ENCODE data around the gene KIAA0513. TPM values are rescaled to one million over a fixed set of nuclear protein-coding genes. Genes with fewer than 3 reads are reported as not detected.

Gene KIAA0513
- total and polyA plus RNA-seq, 10 of the 15 experiments (the other 5 are each of a cell fraction or from before 2014, with no cell fraction given), result 0.14 to 5.8 (median 2.0) TPM

- in situ Hi-C loops (cut with MboI), result no loop called here
- Histone ChIP-seq H3K9me3 (replicated peaks; ENCODE audit: control insufficient read depth, insufficient read depth, low read length) (no peaks in the 10 kb centered on the region), H3K4me1 (ENCODE audit: control insufficient read depth, insufficient read depth, low read length) (peaks cover 5% of the 10 kb centered on the region), H4K20me1 (ENCODE audit: control insufficient read depth, insufficient read depth) (no peaks in the 10 kb centered on the region), H3K79me2 (ENCODE audit: control insufficient read depth, insufficient read depth, low read length) (no peaks in the 10 kb centered on the region), H3K4me3 (no peak overlapping the region), H3K27ac (ENCODE audit: control insufficient read depth, insufficient read depth) (no peak overlapping the region), H3K27me3 (replicated peaks in 1 of 2; ENCODE audit: control insufficient read depth in 2 of 2, insufficient read depth in 2 of 2, low read length in 1 of 2) (no peaks in the 10 kb centered on the region; a peak in 1 of 4 replicates), H3K4me2 (ENCODE audit: control insufficient read depth, insufficient read depth) (no peak overlapping the region), H3K9ac (ENCODE audit: control insufficient read depth, insufficient read depth, low read length) (no peak overlapping the region), H2AFZ (ENCODE audit: control insufficient read depth, low read depth, low read length) (no peak overlapping the region), H3K36me3 (ENCODE audit: control insufficient read depth in 2 of 2, insufficient read depth in 2 of 2, low read length in 1 of 2) (no peaks in the 10 kb centered on the region)
- 57% methylated on average over 16 of the region's 16 CpGs for WGBS (ENCODE audit: insufficient coverage, insufficient replicate concordance, low lambda C conversion rate, missing lambda C conversion rate)
- no peak for FAIRE-seq
- SMC1A ChIA-PET (ENCODE audit: uncharacterized antibody, unreplicated experiment), result no interaction called here
- intact Hi-C loops (cut with micrococcal nuclease; ENCODE audit: unreplicated experiment), result no loop called here
- POLR2A ChIA-PET, result no interaction called here
- RAD21 ChIA-PET (ENCODE audit: unreplicated experiment), result no interaction called here
- no peak for DNase-seq (ENCODE audit: low read depth, low spot score)
- BruUV-seq (replicated peaks), result no TSS peak
- ATAC-seq, result no peak
- CTCF ChIA-PET, result no interaction called here
- no peak for TF ChIP-seq SPI1 (IDR thresholded peaks at IDR 0.05; ENCODE audit: borderline replicate concordance, insufficient read depth, low read depth, low read length)
- TF ChIP-seq IRF4 (IDR thresholded peaks at IDR 0.05; ENCODE audit: low read depth, low read length), result no peak
- TF ChIP-seq RCOR1 (conservative IDR thresholded peaks at IDR 0.05; ENCODE audit: low read depth, low read length), result no peak
- no peak for TF ChIP-seq RELB (IDR thresholded peaks at IDR 0.05; ENCODE audit: low read depth)
- no peak for TF ChIP-seq RBBP5 (conservative IDR thresholded peaks at IDR 0.05)
- no peak for TF ChIP-seq LARP7 (IDR thresholded peaks at IDR 0.05)
- no peak for TF ChIP-seq ZNF384 (IDR thresholded peaks at IDR 0.05; ENCODE audit: borderline replicate concordance, low read depth, low read length)
- no peak for TF ChIP-seq POLR2AphosphoS2 (IDR thresholded peaks at IDR 0.05; ENCODE audit: low read depth, low read length)
- no peak for TF ChIP-seq PML (IDR thresholded peaks at IDR 0.05; ENCODE audit: low read length)
- TF ChIP-seq MYB (IDR thresholded peaks at IDR 0.05; ENCODE audit: borderline replicate concordance, low read depth, low read length), result no peak
- TF ChIP-seq, protein P1, sequence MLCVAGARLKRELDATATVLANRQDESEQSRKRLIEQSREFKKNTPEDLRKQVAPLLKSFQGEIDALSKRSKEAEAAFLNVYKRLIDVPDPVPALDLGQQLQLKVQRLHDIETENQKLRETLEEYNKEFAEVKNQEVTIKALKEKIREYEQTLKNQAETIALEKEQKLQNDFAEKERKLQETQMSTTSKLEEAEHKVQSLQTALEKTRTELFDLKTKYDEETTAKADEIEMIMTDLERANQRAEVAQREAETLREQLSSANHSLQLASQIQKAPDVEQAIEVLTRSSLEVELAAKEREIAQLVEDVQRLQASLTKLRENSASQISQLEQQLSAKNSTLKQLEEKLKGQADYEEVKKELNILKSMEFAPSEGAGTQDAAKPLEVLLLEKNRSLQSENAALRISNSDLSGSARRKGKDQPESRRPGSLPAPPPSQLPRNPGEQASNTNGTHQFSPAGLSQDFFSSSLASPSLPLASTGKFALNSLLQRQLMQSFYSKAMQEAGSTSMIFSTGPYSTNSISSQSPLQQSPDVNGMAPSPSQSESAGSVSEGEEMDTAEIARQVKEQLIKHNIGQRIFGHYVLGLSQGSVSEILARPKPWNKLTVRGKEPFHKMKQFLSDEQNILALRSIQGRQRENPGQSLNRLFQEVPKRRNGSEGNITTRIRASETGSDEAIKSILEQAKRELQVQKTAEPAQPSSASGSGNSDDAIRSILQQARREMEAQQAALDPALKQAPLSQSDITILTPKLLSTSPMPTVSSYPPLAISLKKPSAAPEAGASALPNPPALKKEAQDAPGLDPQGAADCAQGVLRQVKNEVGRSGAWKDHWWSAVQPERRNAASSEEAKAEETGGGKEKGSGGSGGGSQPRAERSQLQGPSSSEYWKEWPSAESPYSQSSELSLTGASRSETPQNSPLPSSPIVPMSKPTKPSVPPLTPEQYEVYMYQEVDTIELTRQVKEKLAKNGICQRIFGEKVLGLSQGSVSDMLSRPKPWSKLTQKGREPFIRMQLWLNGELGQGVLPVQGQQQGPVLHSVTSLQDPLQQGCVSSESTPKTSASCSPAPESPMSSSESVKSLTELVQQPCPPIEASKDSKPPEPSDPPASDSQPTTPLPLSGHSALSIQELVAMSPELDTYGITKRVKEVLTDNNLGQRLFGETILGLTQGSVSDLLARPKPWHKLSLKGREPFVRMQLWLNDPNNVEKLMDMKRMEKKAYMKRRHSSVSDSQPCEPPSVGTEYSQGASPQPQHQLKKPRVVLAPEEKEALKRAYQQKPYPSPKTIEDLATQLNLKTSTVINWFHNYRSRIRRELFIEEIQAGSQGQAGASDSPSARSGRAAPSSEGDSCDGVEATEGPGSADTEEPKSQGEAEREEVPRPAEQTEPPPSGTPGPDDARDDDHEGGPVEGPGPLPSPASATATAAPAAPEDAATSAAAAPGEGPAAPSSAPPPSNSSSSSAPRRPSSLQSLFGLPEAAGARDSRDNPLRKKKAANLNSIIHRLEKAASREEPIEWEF (IDR thresholded peaks at IDR 0.05; ENCODE audit: insufficient replicate concordance, low read depth, low read length), result no peak
- TF ChIP-seq ELK1 (IDR thresholded peaks at IDR 0.05; ENCODE audit: low read depth, low read length), result no peak
- TF ChIP-seq, protein P2, sequence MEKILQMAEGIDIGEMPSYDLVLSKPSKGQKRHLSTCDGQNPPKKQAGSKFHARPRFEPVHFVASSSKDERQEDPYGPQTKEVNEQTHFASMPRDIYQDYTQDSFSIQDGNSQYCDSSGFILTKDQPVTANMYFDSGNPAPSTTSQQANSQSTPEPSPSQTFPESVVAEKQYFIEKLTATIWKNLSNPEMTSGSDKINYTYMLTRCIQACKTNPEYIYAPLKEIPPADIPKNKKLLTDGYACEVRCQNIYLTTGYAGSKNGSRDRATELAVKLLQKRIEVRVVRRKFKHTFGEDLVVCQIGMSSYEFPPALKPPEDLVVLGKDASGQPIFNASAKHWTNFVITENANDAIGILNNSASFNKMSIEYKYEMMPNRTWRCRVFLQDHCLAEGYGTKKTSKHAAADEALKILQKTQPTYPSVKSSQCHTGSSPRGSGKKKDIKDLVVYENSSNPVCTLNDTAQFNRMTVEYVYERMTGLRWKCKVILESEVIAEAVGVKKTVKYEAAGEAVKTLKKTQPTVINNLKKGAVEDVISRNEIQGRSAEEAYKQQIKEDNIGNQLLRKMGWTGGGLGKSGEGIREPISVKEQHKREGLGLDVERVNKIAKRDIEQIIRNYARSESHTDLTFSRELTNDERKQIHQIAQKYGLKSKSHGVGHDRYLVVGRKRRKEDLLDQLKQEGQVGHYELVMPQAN (conservative IDR thresholded peaks at IDR 0.05), result no peak
- TF ChIP-seq NRF1 (conservative IDR thresholded peaks at IDR 0.05; ENCODE audit: low read depth, low read length), result no peak
- TF ChIP-seq MXI1 (IDR thresholded peaks at IDR 0.05; ENCODE audit: low read depth, low read length), result no peak
- no peak for TF ChIP-seq ZNF217 (IDR thresholded peaks at IDR 0.05)
Measured at GRCh38 chr16:85077576-85078125, 50.1 kb downstream of the KIAA0513 start.

All from GM12878 (cell line).